DND-41 (cell line): Measurements from ENCODE around the gene NDUFB6.

Source experiments
- ATAC-seq: fragments of 200-7000 bp; cut with Tn5 transposase; 3 replicates; pipeline ENCODE4 v1.9.1; 2021; ENCODE audit warnings: low read depth; ENCODE audit not compliant: insufficient read depth
- DNase-seq: peaks from one replicate; pipeline ENCODE4 v3.0.0-alpha.2; 2020
- H2AFZ ChIP-seq: 2 replicates; pipeline ENCODE4 v1.6.0; 2012; ENCODE audit warnings: low read depth, low read length
- H3K27ac ChIP-seq: 2 replicates; pipeline ENCODE4 v1.5.1; 2012; ENCODE audit warnings: low read length, inconsistent platforms
- H3K27me3 ChIP-seq: fragments of 200-600 bp; sonication (generic); 2 replicates; pipeline ENCODE4 v1.6.0; 2012; ENCODE audit warnings: low read length, mild to moderate bottlenecking, inconsistent platforms; ENCODE audit not compliant: insufficient read depth, poor library complexity
- H3K36me3 ChIP-seq: 2 replicates; pipeline ENCODE4 v1.5.1; 2012; ENCODE audit warnings: low read length, inconsistent platforms; ENCODE audit not compliant: insufficient read depth
- H3K4me1 ChIP-seq: 2 replicates; pipeline ENCODE4 v1.5.1; 2012; ENCODE audit warnings: mild to moderate bottlenecking, low read length; ENCODE audit not compliant: insufficient read depth
- H3K4me2 ChIP-seq: 2 replicates; pipeline ENCODE4 v1.6.0; 2012; ENCODE audit warnings: mild to moderate bottlenecking, moderate library complexity, low read length, inconsistent platforms; ENCODE audit not compliant: insufficient read depth
- H3K4me3 ChIP-seq, 2 experiments: fragments of 200-600 bp in 1 of 2; shearing (Covaris generic) in 1 of 2; 2 replicates each; pipeline ENCODE4 v1.5.1; 2012 to 2016; ENCODE audit warnings: inconsistent platforms in 2 of 2, low read length in 2 of 2, mild to moderate bottlenecking in 2 of 2, low read depth in 1 of 2, moderate library complexity in 1 of 2
- H3K79me2 ChIP-seq: 2 replicates; pipeline ENCODE4 v1.6.0; 2012; ENCODE audit warnings: low read length, inconsistent platforms; ENCODE audit not compliant: insufficient read depth
- H3K9ac ChIP-seq: 2 replicates; pipeline ENCODE4 v1.6.0; 2012; ENCODE audit warnings: low read depth, mild to moderate bottlenecking, inconsistent platforms, low read length, moderate library complexity
- H3K9me3 ChIP-seq: 2 replicates; pipeline ENCODE4 v1.5.1; 2012; ENCODE audit warnings: low read length, moderate library complexity, mild to moderate bottlenecking, inconsistent platforms; ENCODE audit not compliant: insufficient read depth, severe bottlenecking
- H4K20me1 ChIP-seq: 2 replicates; pipeline ENCODE4 v1.6.0; 2012; ENCODE audit warnings: low read length; ENCODE audit not compliant: insufficient read depth
- EZH2 ChIP-seq: IDR thresholded peaks from 3 replicates; pipeline ENCODE4 v1.6.1; 2012; ENCODE audit warnings: borderline replicate concordance, low read depth, mild to moderate bottlenecking, moderate library complexity, low read length, inconsistent platforms; ENCODE audit not compliant: severe bottlenecking
- TF ChIP-seq, protein P1 (sequence below): IDR thresholded peaks from 2 replicates; pipeline ENCODE4 v1.5.1; 2012; ENCODE audit warnings: borderline replicate concordance, low read length, moderate library complexity, mild to moderate bottlenecking; ENCODE audit not compliant: poor library complexity, severe bottlenecking; ENCODE audit errors: extremely low read depth

NDUFB6 gene

DNA sequence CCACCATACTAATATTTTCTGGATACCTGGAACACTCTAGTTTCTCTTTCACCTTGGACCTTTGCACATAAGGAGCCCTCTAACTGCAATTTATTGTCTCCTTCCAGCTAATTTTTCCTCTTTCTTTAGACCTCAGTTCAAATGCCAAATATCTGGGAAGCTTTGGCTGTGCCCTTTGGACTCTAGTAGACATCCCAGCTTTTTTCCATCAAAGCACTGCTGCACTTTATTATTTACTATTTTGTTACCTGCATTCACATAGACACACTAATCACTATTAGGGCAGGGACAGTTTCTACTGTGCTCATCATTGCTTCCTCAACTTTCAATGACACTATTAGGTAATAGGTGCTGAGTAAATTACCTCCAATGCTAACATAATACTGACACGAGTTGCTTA, 49.0 kb downstream of the NDUFB6 start:
- H3K27me3 ChIP-seq, result no peaks in the 10 kb centered on the region
- no peak overlapping the region for H3K4me2 ChIP-seq
- peaks cover 8% of the 10 kb centered on the region; the same call in 1 of the 2 replicates for H3K36me3 ChIP-seq

DNA sequence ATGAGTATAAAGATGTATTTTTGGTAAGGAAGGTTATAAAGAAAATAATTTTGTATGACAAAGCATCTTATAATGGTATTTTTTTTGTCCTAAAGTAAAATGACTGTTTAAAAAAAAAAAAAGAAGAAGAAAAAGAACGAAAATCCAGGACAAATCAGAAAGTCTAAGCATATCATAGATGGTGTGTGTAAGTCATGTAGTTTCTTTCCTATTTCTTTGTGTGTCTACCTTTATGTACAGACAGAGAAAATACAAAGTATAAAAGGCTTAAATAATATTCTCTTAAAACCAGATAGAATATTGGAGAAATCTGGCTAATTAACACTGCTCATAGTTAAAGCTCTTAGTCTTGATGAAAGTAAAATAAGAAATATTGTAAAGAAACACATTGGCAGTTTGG, 54.7 kb downstream of the NDUFB6 start:
- no peaks in the 10 kb centered on the region for H4K20me1 ChIP-seq
- H3K27ac ChIP-seq, result no peak overlapping the region
- peaks cover 23% of the 10 kb centered on the region for H3K9me3 ChIP-seq
- no peaks in the 10 kb centered on the region for H3K27me3 ChIP-seq
- no peak overlapping the region for H3K4me3 ChIP-seq
- H3K9ac ChIP-seq, result no peak overlapping the region
- peaks cover 5% of the 10 kb centered on the region; the same call in 1 of the 2 replicates for H3K79me2 ChIP-seq
- peaks cover 4% of the 10 kb centered on the region; the same call in 1 of the 2 replicates for H3K36me3 ChIP-seq
- H2AFZ ChIP-seq, result no peak overlapping the region
- H3K4me2 ChIP-seq, result no peak overlapping the region
- H3K4me1 ChIP-seq, result no peaks in the 10 kb centered on the region; the same call in 1 of the 2 replicates
- TF ChIP-seq EZH2, result no peak
- TF ChIP-seq, protein P1, sequence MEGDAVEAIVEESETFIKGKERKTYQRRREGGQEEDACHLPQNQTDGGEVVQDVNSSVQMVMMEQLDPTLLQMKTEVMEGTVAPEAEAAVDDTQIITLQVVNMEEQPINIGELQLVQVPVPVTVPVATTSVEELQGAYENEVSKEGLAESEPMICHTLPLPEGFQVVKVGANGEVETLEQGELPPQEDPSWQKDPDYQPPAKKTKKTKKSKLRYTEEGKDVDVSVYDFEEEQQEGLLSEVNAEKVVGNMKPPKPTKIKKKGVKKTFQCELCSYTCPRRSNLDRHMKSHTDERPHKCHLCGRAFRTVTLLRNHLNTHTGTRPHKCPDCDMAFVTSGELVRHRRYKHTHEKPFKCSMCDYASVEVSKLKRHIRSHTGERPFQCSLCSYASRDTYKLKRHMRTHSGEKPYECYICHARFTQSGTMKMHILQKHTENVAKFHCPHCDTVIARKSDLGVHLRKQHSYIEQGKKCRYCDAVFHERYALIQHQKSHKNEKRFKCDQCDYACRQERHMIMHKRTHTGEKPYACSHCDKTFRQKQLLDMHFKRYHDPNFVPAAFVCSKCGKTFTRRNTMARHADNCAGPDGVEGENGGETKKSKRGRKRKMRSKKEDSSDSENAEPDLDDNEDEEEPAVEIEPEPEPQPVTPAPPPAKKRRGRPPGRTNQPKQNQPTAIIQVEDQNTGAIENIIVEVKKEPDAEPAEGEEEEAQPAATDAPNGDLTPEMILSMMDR, result no peak
- no peak for DNase-seq
- no peak for ATAC-seq

More for the DNA sequence above, 49.0 kb downstream of the NDUFB6 start:
- H4K20me1 ChIP-seq, result no peaks in the 10 kb centered on the region
- H2AFZ ChIP-seq, result no peak overlapping the region
- no peak for ATAC-seq
- H3K4me3 ChIP-seq, result no peak overlapping the region
- TF ChIP-seq, protein P1, result no peak
- no peak for TF ChIP-seq EZH2
- H3K9ac ChIP-seq, result no peak overlapping the region
- H3K9me3 ChIP-seq, result peaks cover 11% of the 10 kb centered on the region
- H3K4me1 ChIP-seq, result peaks cover 31% of the 10 kb centered on the region
- peaks cover 35% of the 10 kb centered on the region for H3K79me2 ChIP-seq
- no peak overlapping the region for H3K27ac ChIP-seq
- no peak for DNase-seq

DNA sequence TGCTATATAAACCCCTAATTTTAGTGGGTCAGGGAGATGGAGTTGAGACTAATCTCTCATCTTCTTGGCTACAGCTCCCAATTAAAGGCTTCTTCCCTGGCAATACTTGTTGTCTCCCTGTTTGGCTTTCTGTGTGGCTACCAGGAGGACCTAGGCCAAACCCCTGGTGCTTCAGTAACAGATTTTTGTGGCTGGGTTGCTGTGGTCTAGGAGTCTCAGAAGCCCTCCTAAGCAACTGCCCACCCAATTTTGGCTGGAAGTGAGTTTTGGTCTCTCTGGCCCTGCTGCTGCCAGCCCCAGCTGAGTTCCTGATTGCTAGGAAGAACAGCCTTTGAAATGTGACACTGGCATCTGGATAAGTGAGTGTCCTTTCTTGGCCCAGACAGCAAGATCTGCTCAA, 56.7 kb downstream of the NDUFB6 start:
- H2AFZ ChIP-seq, result no peak overlapping the region

More for the DNA sequence above, 56.7 kb downstream of the NDUFB6 start:
- Histone ChIP-seq H3K4me2 (no peak overlapping the region), H4K20me1 (no peaks in the 10 kb centered on the region), H3K4me1 (no peaks in the 10 kb centered on the region), H3K9ac (no peak overlapping the region), H3K9me3 (peaks cover 19% of the 10 kb centered on the region), H3K27me3 (no peaks in the 10 kb centered on the region), H3K27ac (no peak overlapping the region), H3K79me2 (peaks cover 3% of the 10 kb centered on the region; the same call in 1 of the 2 replicates), H3K36me3 (no peaks in the 10 kb centered on the region), H3K4me3 (no peak overlapping the region)
- no peak for DNase-seq
- no peak for TF ChIP-seq EZH2
- TF ChIP-seq, protein P1, result no peak
- no peak for ATAC-seq
